Measurements from ENCODE around the gene JPT1. TPM values are rescaled to one million over a fixed set of nuclear protein-coding genes. Genes with fewer than 3 reads are reported as not detected.
"Not testable (repeated sequence)": the region's sequence is repeated elsewhere in the genome, so short reads cannot be mapped to it uniquely, and the experiment has no call there.

JPT1 gene, protein sequence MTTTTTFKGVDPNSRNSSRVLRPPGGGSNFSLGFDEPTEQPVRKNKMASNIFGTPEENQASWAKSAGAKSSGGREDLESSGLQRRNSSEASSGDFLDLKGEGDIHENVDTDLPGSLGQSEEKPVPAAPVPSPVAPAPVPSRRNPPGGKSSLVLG
- polyA plus RNA-seq (ENCODE audit: insufficient read length in 4 of 4) = 100 to 1,000 TPM in 2 of 4 donors, 10 to 100 TPM in 2; 85.8 to 108 (median 93.7) TPM

DNA sequence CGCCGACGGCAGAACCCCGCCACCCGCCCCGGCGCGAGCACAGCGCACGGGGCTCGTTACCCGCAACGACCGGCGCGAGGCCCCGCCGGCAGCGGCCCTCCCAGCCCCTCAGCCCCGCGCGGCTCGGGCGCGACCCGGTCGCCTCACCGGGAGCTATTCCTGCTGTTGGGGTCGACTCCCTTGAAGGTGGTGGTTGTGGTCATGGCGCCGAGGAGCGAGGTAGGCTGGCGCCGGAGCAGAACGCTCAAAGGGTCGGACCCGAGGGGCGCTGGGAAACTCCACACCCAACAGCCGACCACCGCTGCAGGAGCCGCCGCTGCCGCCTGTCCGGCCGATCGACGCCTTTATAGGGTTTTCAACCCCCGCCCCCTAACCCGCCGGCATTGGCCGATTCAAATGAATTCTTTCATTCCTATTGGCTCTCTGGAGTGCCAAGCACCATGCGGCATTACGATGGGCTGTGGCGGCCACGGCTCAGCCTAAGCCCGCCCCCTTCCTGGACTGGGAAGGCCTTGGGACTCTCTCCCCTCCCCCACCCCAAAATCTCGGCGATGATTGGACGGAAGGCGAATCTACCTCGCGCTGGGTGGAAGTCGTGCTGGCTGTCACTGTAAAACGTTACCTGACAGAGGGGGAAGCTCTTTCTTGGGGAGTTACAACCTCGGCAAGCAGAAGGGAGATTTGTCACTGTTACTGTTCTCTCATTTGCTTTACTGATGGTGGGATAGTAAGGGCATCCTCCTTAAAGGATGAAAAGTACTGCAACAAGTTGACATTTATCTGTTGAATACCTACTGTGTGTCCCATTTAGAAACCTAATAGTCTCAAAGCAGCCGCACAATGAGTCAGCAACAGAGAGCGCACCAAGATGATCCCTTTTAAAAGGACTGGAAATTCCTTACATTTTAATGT is at the start of gene JPT1:
TSS of gene JPT1 (minus strand) at position 318 of the 912 bp plus-strand sequence. CDS start at position 203, 115 bp downstream.
- DNase-seq (ENCODE audit: low read depth in 4 of 4, low spot score in 2 of 4) = peak; percentile 92 to 99 (median 94)

DNA sequence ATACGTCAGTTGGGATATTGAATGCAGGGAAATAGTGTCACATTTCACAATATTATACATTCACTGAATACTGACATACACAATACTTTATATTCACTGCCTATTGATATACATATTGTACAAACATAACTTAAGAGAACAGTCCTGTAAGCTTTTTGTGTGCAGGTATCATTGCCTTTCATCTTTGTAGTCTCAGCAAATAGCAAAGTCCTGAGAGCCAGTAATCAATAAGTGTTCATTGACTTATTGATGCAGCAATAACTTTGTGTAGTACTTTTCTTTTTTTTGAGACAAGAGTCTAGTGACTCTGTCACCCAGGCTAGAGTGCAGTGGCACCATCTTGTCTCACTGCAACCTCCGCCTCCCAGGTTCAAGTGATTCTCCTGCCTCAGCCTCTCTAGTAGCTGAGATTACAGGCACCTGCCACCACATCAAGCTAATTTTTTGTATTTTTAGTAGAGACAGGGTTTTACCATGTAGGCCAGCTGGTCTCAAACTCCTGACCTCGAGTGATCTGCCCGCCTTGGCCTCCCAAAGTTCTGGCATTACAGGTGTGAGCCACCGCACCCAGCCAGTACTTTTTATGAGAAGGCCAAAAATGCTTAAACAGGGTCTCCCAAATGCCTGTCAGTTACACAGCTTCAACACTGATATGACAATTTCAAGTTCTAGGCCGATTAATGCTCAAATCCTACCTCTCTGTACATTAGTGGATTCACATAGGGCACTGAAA is 45.7 kb upstream of the JPT1 start:
- DNase-seq (ENCODE audit: low read depth in 4 of 4, low spot score in 2 of 4) = no peak

DNA sequence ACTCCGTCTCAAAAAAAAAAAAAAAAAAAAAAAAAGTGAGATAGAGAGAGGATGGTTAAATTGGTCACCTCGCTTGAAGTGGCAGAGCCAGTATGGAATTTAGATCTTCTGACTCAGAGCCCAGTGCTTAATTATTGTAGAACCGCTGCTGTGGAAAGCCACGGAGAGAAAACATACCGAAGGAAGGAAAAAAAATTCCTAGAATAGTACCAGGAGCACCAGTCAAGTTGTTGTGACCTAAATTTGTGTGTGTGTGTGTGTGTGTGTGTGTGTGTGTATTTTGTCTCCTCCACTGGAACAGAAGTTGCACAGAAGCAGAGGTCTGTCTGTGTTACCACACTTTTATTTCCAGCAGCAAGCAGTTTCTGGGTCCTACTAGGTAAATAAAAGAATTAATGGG is 40.6 kb upstream of the JPT1 start:
- DNase-seq (ENCODE audit: low read depth in 4 of 4, low spot score in 2 of 4) = no peak

DNA sequence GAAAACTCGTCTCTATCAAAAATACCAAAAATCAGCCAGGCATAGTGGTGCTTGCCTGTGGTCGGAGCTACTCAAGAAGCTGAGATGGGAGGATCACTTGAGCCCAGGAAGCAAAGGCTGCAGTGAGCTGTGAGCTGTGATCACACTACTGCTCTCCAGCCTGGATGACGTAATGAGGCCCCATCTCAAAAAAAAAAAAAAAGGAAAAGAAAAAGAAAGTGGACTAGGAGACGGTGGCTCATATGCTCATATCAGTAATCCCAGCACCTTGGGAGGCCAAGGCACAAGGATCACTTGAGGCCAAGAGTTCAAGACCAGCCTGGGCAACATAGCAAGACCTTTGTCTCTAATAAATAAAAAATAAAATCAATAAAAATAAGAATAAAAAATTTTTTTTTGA is 37.3 kb upstream of the JPT1 start:
- DNase-seq (ENCODE audit: low read depth in 4 of 4, low spot score in 2 of 4) = no peak

DNA sequence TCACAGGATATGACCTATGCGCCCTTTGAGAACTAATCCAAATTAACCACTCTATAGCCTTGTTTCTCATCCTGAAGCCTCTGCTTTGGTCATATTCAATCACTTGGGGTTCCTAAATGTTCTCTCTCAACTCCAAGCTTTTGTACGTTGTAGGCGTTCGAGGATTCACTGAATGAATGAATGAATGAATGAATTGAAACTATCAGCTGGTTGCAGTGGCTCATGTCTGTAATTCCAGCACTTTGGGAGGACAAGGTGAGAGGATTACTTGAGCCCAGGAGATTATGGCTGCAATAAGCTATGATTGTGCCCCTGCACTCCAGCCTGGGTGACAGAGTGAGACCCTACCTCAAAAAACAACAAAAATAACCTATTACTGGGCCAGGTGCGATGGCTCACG is 34.3 kb upstream of the JPT1 start:
- no peak for DNase-seq (ENCODE audit: low read depth in 4 of 4, low spot score in 2 of 4)

DNA sequence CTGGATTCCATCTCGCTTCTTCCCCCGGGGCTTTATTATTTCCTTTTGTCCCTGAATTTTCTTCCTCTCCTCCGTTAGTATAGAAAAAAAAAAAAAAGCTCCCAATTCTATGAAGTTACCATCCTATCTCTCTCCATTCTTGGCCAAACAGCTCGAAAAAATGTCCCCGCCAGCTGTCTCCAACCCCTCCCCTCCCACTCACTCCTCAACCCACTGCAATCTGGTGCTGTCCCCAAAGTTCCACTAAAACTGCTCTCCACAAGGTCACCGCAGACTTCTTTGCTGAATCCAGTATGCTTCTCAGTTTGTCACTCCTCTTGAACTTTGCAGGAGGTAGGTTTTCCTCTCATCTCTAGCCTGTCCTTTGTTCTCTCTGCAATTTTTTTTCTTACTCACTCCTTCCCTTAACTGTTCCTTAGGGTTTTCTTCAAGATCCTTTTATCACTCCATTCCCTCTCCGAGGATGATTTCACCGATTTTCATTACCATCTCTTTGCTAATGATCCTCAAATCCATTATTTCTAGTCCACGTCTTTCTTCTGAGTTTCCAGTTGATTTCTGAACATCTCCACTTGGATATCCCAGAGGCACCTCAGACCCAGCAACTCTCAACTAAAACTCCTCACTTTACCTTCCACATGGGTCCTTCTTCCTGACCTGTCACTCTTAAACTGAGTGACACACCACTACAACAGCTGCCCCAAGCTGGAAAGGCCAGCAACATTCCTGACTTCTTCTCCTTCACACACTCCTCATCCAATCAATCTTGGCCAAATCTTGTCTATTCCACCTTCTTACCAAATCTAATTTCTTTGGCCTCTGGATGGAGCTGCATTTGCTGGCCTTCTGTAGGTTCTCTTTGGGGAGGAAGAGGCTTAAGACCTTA is 29.9 kb upstream of the JPT1 start:
- no peak for DNase-seq (ENCODE audit: low read depth in 4 of 4, low spot score in 2 of 4)

DNA sequence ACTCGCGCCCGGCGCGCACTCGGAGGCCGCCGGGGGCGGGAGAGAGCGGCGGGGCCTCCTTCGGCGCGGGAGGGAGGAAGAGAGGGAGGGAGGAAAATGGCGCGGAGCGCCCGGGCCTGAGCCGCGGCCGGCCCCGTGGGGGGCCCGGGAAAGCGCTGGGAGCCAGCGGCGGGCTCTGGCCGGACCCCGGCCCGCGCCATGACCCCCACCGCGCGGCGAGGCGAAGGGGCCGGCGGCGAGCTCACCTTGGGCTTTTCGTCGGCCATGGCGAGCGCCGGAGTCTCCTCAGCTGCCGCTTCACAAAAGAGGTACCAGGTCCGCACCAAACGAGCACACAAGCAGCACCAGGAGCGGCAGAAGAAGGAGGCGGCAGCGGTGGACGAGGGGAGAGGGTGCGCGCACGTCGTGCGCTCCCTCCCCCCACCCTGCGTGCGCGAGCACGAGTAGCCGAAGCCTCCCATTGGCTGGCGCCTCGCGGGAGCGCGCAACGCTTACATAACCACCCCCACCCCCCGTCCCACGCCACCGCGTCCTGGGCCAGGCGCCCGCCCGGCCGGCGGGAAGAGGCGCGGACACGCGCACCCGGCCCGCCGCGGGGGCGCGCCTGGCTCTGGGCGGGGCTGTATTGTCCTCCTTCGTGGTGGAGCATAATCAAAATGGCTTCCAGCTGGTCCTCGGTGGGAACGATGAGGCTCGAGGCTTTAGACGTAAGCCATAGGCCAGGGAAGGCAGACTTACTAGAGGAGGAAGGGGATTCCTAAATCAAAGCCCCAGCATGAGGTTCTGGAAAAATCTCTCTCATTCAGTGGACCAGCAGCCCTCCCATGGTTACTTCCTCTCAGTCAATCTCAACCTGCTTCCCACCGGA is 28.5 kb upstream of the JPT1 start, which contains the start of gene SUMO2:
TSS of gene SUMO2 (minus strand) at position 391 of the 868 bp plus-strand sequence. CDS start at position 266, 125 bp downstream.
- DNase-seq (ENCODE audit: low read depth in 4 of 4, low spot score in 2 of 4) = peak; percentile 83 to 92 (median 90)

DNA sequence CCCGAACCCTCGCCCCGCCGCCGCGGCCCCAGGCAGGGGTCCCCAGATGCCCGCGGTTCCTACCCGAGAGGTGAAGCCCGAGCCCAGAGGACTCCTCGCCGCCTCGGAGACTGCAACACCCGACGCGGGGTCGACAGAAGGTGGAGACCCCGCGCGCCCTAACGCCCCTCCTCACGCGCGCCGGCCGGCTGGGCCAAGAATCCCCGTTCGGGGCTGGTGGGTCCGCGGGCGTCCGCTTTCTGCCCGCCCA is 27.9 kb upstream of the JPT1 start:
- DNase-seq (ENCODE audit: low read depth in 4 of 4, low spot score in 2 of 4) = no peak

DNA sequence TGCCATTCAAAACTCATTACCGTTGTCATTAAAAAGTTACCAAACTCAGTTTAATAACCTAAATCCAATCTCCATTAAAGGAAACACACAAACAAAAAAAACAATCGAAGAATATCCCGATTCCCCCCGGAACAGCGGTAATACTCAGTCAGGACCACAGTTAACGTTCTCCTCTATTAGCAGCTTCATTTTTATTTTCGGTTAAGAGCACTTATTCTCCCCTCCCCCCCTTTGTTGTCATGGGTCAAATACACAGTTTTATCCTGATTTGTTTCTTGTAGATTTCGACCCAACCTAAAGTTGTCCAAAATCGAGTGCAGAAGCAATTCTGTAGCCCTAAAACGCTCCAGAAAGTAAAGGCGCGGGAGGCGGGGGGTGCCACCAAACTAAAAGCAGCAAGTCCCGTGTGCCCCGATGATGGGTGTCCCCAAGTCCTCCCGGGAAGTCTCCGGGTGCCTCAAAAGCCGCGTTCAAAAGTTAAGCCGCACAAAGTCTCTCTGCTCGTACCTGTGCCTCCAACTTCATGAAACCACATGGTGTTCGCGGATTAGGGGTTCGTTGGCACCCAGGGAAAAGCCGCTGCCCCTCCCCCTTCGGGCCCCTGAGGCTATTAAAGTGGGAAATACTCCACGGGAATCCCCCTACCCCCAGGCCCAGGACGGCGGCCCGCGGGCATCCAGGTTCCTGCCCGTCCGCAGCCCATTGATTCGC is 27.5 kb upstream of the JPT1 start:
- DNase-seq (ENCODE audit: low read depth in 4 of 4, low spot score in 2 of 4) = peak in 1 of 4 donors; percentile 9

DNA sequence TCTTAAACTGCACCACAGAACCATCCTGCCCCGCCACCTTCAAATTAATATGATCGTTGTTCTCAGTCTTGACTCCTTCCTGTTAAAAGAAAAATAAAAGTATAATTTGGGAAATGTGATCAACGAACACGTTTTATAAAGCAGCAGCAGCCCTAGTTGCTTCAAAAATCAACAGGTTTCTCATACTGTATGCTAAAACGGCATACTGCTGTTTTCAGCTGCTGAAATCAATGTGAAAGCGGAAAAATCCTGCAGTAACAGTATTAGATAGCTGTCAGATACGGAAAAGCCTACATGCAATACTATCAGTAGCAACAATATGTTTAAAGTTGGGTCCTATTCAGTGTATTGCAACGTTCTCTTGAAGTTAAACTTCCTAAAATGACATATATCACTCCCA is 26.8 kb upstream of the JPT1 start:
- no peak for DNase-seq (ENCODE audit: low read depth in 4 of 4, low spot score in 2 of 4)

DNA sequence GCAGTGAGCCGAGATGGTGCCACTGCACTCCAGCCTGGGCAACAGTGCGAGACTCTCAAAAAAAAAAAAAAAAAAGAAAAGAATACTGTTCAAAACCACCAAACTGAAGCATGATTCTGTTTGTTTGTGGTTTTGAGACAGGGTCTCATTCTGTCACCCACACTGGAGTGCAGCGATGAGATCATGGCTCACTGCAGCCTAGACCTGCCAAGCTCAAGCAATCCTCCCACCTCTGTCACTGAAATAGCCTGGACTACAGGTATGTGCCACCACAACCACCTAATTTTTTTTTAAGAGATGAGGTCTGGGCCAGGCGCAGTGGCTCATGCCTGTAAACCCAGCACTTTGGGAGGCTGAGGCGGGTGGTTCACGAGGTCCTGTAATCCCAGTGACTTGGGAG is 24.1 kb upstream of the JPT1 start:
- no peak for DNase-seq (ENCODE audit: low read depth in 4 of 4, low spot score in 2 of 4)

DNA sequence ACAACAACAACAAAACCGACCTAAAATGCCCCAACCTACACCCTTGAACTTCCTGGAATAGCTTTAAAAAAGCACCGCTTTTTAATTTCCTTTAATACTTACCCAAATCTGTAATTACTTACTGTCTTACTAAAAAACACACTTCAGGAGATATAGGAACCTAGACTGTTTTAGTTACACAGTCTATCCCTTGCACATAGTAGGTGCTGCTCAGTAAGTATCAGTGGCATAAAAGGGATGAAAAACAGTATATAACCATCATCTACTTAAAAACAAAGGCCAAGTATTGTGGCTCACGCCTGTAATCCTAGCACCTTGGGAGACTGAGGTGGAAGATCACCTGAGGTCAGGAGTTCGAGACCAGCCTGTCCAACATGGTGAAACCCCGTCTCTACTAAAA is 22.3 kb upstream of the JPT1 start:
- no peak for DNase-seq (ENCODE audit: low read depth in 4 of 4, low spot score in 2 of 4)

DNA sequence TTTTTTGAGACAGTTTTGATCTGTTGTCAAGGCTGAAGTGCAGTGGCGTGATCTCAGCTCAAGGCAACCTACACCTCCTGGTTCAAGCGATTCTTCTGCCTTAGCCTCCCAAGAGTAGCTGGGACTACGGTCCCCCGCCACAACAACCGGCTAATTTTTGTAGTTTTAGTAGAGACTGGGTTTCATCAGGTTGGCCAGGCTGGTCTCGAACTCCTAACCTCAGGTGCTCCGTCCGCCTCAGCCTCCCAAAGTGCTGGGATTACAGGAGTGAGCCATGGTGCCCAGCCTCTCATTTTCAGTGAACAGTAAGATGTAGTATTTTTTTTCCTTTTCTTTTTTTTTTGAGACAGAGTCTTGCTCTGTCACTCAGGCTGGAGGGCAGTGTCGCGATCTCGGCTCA is 20.7 kb upstream of the JPT1 start:
- no peak for DNase-seq (ENCODE audit: low read depth in 4 of 4, low spot score in 2 of 4)

DNA sequence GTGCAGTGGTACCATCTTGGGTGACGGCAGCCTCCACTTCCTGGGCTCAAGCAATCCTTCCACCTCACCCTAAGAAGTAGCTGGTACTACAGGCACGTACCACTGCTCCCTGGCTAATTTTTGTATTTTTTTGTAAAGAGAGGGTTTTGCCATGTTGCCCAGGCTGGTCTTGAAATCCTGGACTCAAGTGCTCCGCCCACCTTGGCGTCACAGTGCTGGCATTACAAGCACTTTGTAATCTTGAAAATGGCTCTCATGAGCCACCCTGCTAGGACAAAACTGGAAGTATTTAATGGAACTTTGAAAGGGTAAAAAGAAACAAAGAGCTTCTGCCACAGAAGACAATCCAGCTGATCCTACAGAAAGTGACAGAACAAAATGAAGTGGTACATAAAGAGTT is 19.2 kb upstream of the JPT1 start:
- DNase-seq (ENCODE audit: low read depth in 4 of 4, low spot score in 2 of 4) = no peak

DNA sequence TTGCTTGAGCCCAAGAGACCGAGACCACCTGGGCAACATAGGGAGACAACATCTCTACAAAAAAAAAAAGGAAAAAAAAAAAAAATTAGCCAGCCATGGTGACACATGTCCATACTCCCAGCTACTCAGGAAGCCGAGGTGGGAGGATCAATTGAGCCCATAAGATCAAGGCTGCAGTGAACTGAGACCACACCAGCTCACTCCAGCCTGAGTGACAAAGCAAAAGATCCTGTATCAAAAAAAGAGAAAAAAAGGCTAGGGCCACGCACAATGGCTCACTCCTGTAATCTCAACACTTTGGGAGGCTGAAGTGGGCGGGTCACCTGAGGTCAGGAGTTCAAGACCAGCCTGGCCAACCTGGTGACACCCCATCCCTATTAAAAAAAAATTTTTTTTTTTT is 14.7 kb upstream of the JPT1 start:
- no peak for DNase-seq (ENCODE audit: low read depth in 4 of 4, low spot score in 2 of 4)

DNA sequence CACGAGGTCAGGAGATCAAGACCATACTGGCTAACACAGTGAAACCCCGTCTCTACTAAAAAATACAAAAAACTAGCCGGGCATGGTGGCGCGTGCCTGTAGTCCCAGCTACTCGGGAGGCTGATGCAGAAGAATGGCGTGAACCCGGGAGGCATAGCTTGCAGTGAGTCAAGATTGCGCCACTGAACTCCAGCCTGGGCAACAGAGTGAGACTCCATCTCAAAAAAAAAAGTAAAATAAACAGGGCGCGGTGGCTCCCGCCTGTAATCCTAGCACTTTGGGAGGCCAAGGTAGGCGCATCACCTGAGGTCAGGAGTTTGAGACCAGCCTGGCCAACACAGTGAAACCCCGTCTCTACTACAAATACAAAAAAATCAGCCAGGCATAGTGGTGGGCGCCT is 10.3 kb upstream of the JPT1 start:
- DNase-seq (ENCODE audit: low read depth in 4 of 4, low spot score in 2 of 4) = not testable (repeated sequence)

DNA sequence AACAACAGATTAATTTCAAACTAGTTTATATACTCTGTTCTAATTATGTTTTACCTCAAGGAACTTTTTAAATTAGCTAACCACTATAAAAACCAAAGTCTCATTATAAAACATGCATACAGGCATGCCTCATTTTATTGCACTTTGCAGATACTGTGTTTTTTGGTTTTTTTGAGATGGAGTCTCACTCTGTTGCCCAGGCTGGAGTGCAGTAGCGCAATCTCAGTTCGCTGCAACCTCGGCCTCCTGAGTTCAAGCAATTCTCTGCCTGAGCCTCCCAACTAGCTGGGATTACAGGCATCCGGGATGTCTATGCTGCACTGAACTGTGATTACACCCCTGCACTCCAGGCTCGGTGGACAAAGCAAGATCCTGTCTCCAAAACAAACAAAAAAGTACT is 8.8 kb upstream of the JPT1 start:
- DNase-seq (ENCODE audit: low read depth in 4 of 4, low spot score in 2 of 4) = no peak

DNA sequence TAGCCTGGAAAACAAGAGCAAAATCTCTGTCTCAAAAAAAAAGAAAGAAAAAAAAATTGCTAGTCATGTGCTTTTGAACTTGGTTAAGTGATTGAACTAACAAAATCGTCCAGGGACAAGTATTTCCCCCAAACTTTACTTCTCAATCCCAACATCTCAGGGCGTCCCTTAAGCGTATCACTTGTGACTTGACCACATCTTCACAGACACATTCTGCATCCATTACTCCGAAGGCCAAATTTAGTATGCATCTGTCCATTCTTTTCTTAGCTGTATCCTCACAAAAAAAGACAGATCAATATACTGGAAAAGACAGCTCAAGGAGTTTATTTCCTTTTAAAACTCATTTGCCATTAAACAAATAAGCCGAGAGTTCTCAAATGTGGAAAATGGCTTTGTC is 5.9 kb upstream of the JPT1 start:
- no peak for DNase-seq (ENCODE audit: low read depth in 4 of 4, low spot score in 2 of 4)

All from left renal cortex interstitium (tissue), 4 donors.